ENCODE measurements around the gene HBEGF. TPM values are rescaled to one million over a fixed set of nuclear protein-coding genes. Genes with fewer than 3 reads are reported as not detected.

Gene HBEGF
- polyA plus RNA-seq, 1 donor (not counting 4 experiments of a cell fraction or from before 2014, with no cell fraction given) = 53.1 TPM

GRCh38 chr5:140317859-140318258, 28.5 kb downstream of the HBEGF start:
- H3K4me1 ChIP-seq (ENCODE audit: control insufficient read depth, extremely low read depth, insufficient read depth, low read length) = peaks cover 42% of the 10 kb centered on the region
- FAIRE-seq (peak; percentile 95), DNase-seq (ENCODE audit: low read depth, low spot score) (no peak)
- no peaks in the 10 kb centered on the region for H3K79me2 ChIP-seq (ENCODE audit: control insufficient read depth, insufficient read depth, low read length)
- H3K9me3 ChIP-seq (ENCODE audit: control insufficient read depth, low read depth, low read length) = no peaks in the 10 kb centered on the region
- no peaks in the 10 kb centered on the region for H4K20me1 ChIP-seq (ENCODE audit: control insufficient read depth, extremely low read depth, insufficient read depth, low read length)
- no peak for TF ChIP-seq CTCF (optimal IDR thresholded peaks at IDR 0.05 in 1 of 3, IDR thresholded peaks at IDR 0.05 in 1 of 3, conservative IDR thresholded peaks at IDR 0.05 in 1 of 3; ENCODE audit: extremely low read depth in 1 of 3, insufficient read depth in 2 of 3, low read length in 3 of 3)
- no peak for TF ChIP-seq EZH2 (IDR thresholded peaks at IDR 0.05; ENCODE audit: low read length)
- H3K27ac ChIP-seq (ENCODE audit: control insufficient read depth, insufficient read depth, low read length) = peak overlapping the region; percentile 13
- H3K27me3 ChIP-seq (ENCODE audit: control insufficient read depth, extremely low read depth, insufficient read depth, low read length) = no peaks in the 10 kb centered on the region
- H3K36me3 ChIP-seq (ENCODE audit: control insufficient read depth in 2 of 2, extremely low read depth in 1 of 2, insufficient read depth in 2 of 2, low read length in 2 of 2) = no peaks in the 10 kb centered on the region
- peak overlapping the region; percentile 46 for H3K4me2 ChIP-seq (ENCODE audit: control insufficient read depth, extremely low read depth, insufficient read depth, low read depth, low read length)
- no peak overlapping the region for H3K4me3 ChIP-seq (ENCODE audit: control insufficient read depth in 2 of 3, extremely low read depth in 1 of 3, insufficient read depth in 2 of 3, low read depth in 1 of 3, low read length in 3 of 3)
- dilution Hi-C loops (cut with MboI; ENCODE audit: extremely low pct_ligation_motif_present, low sequenced_read_pairs) = loop anchor here (10.0 kb wide), 1 partner anchor 53 kb away; no protein-coding TSS in a partner anchor
- H3K9me1 ChIP-seq (ENCODE audit: control insufficient read depth, extremely low read depth, insufficient read depth, low read length) = no peaks in the 10 kb centered on the region
- H3K9ac ChIP-seq (ENCODE audit: control insufficient read depth, extremely low read depth, insufficient read depth, low read length) = no peak overlapping the region
- H2AFZ ChIP-seq (ENCODE audit: control insufficient read depth, low read length) = peak overlapping the region; percentile 80

GRCh38 chr5:140312791-140313189, 33.6 kb downstream of the HBEGF start:
- Histone ChIP-seq H2AFZ (ENCODE audit: control insufficient read depth, low read length) (no peak overlapping the region), H3K9me1 (ENCODE audit: control insufficient read depth, extremely low read depth, insufficient read depth, low read length) (no peaks in the 10 kb centered on the region), H3K4me3 (ENCODE audit: control insufficient read depth in 2 of 3, extremely low read depth in 1 of 3, insufficient read depth in 2 of 3, low read depth in 1 of 3, low read length in 3 of 3) (no peak overlapping the region), H3K9ac (ENCODE audit: control insufficient read depth, extremely low read depth, insufficient read depth, low read length) (peak overlapping the region; percentile 50), H3K4me1 (ENCODE audit: control insufficient read depth, extremely low read depth, insufficient read depth, low read length) (peaks cover 40% of the 10 kb centered on the region), H3K36me3 (ENCODE audit: control insufficient read depth in 2 of 2, extremely low read depth in 1 of 2, insufficient read depth in 2 of 2, low read length in 2 of 2) (no peaks in the 10 kb centered on the region), H3K4me2 (ENCODE audit: control insufficient read depth, extremely low read depth, insufficient read depth, low read depth, low read length) (peak overlapping the region; percentile 69), H3K9me3 (ENCODE audit: control insufficient read depth, low read depth, low read length) (no peaks in the 10 kb centered on the region), H3K27ac (ENCODE audit: control insufficient read depth, insufficient read depth, low read length) (peak overlapping the region; percentile 74), H4K20me1 (ENCODE audit: control insufficient read depth, extremely low read depth, insufficient read depth, low read length) (no peaks in the 10 kb centered on the region), H3K79me2 (ENCODE audit: control insufficient read depth, insufficient read depth, low read length) (no peaks in the 10 kb centered on the region), H3K27me3 (ENCODE audit: control insufficient read depth, extremely low read depth, insufficient read depth, low read length) (no peaks in the 10 kb centered on the region)
- no peak for DNase-seq (ENCODE audit: low read depth, low spot score)
- dilution Hi-C loops (cut with MboI; ENCODE audit: extremely low pct_ligation_motif_present, low sequenced_read_pairs) = loop anchor here (10.0 kb wide), 1 partner anchor 48 kb away; no protein-coding TSS in a partner anchor
- TF ChIP-seq CTCF (optimal IDR thresholded peaks at IDR 0.05 in 1 of 3, IDR thresholded peaks at IDR 0.05 in 1 of 3, conservative IDR thresholded peaks at IDR 0.05 in 1 of 3; ENCODE audit: extremely low read depth in 1 of 3, insufficient read depth in 2 of 3, low read length in 3 of 3) (no peak), EZH2 (IDR thresholded peaks at IDR 0.05; ENCODE audit: low read length) (no peak)
- no peak for FAIRE-seq

All from keratinocyte (primary cell).